ENCODE data around the gene SKIL.

SKIL gene, protein sequence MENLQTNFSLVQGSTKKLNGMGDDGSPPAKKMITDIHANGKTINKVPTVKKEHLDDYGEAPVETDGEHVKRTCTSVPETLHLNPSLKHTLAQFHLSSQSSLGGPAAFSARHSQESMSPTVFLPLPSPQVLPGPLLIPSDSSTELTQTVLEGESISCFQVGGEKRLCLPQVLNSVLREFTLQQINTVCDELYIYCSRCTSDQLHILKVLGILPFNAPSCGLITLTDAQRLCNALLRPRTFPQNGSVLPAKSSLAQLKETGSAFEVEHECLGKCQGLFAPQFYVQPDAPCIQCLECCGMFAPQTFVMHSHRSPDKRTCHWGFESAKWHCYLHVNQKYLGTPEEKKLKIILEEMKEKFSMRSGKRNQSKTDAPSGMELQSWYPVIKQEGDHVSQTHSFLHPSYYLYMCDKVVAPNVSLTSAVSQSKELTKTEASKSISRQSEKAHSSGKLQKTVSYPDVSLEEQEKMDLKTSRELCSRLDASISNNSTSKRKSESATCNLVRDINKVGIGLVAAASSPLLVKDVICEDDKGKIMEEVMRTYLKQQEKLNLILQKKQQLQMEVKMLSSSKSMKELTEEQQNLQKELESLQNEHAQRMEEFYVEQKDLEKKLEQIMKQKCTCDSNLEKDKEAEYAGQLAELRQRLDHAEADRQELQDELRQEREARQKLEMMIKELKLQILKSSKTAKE

DNA sequence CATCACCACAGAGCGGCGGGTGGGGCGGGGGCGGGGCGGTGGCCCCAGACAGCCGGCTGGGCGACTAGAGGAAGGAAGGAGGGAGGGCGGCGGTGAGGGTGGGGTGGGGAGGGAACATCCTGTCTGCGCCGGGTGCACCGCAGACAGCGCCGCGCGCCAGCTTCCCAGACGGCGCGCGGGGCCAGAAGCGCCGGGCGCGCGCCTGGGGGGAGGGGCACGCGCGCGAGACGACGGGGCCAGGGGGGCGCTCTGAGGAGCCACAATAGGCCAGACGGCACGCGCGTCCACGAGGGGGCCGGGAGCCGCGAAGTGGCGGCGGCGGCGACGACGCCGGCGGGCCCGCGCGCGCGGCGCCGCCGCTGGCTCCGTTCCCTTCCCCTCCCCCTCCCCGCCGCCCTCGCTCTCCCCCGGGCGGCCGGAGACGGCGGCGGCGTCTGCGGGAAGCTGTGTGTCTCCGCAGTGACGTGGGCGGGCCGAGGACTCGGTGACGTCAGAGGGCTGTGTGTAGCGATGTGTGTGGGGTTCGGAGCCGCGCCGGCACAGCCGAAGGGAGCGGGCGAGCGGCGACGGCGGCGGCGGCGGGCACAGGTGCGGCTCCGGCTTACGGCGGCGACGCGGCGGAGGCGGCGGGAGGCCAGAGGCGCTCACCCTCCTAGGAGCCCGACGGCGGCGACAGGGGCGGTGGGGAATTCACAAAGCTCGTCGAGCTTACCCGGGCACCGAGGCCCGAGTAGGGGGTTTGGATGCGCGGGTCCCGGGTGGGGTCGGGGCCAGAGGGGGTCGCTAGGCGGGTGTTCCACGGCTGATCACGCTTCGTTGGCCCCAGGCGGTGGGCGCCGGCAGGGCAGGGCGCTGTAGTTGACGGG lies at the start of gene SKIL:
Gene SKIL (plus strand): TSS at position 540 of the 866 bp plus-strand sequence. CDS start 2,617 bp downstream, outside the sequence.
- peak; percentile 67 for ATAC-seq (ENCODE audit: low read depth)
- Histone ChIP-seq H3K4me3 (ENCODE audit: severe bottlenecking) (peak within 1 kb of the TSS; percentile 96), H3K36me3 (ENCODE audit: low read depth) (peaks cover 34% of the 10 kb centered on the region), H3K4me1 (ENCODE audit: insufficient read depth, poor library complexity, severe bottlenecking) (peaks cover 28% of the 10 kb centered on the region), H3K27me3 (ENCODE audit: insufficient read depth, poor library complexity, severe bottlenecking) (no peaks in the 10 kb centered on the region), H3K27ac (ENCODE audit: poor library complexity, severe bottlenecking) (peak within 1 kb of the TSS; percentile 91), H3K9me3 (ENCODE audit: severe bottlenecking) (no peaks in the 10 kb centered on the region)
- DNase-seq (ENCODE audit: low spot score), result peak; percentile 97
- TF ChIP-seq, protein P1, sequence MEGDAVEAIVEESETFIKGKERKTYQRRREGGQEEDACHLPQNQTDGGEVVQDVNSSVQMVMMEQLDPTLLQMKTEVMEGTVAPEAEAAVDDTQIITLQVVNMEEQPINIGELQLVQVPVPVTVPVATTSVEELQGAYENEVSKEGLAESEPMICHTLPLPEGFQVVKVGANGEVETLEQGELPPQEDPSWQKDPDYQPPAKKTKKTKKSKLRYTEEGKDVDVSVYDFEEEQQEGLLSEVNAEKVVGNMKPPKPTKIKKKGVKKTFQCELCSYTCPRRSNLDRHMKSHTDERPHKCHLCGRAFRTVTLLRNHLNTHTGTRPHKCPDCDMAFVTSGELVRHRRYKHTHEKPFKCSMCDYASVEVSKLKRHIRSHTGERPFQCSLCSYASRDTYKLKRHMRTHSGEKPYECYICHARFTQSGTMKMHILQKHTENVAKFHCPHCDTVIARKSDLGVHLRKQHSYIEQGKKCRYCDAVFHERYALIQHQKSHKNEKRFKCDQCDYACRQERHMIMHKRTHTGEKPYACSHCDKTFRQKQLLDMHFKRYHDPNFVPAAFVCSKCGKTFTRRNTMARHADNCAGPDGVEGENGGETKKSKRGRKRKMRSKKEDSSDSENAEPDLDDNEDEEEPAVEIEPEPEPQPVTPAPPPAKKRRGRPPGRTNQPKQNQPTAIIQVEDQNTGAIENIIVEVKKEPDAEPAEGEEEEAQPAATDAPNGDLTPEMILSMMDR (IDR thresholded peaks at IDR 0.05; ENCODE audit: poor library complexity, severe bottlenecking), result no peak

- H3K27ac ChIP-seq (ENCODE audit: poor library complexity, severe bottlenecking), result no peak overlapping the region
- DNase-seq (ENCODE audit: low spot score) (no peak), ATAC-seq (ENCODE audit: low read depth) (no peak)
- no peaks in the 10 kb centered on the region for H3K9me3 ChIP-seq (ENCODE audit: severe bottlenecking)
- no peaks in the 10 kb centered on the region for H3K27me3 ChIP-seq (ENCODE audit: insufficient read depth, poor library complexity, severe bottlenecking)
- H3K4me3 ChIP-seq (ENCODE audit: severe bottlenecking), result no peak overlapping the region
- H3K36me3 ChIP-seq (ENCODE audit: low read depth), result peaks cover 1% of the 10 kb centered on the region; the same call in 1 of the 2 replicates
- H3K4me1 ChIP-seq (ENCODE audit: insufficient read depth, poor library complexity, severe bottlenecking), result peaks cover 3% of the 10 kb centered on the region
- TF ChIP-seq, protein P1 (IDR thresholded peaks at IDR 0.05; ENCODE audit: poor library complexity, severe bottlenecking), result no peak
These were observed 48.5 kb upstream of the SKIL start for GRCh38 chr3:170309046-170309445.

GRCh38 chr3:170317954-170318353 lies 39.6 kb upstream of the SKIL start:
- no peak for ATAC-seq (ENCODE audit: low read depth)
- no peak overlapping the region for H3K27ac ChIP-seq (ENCODE audit: poor library complexity, severe bottlenecking)
- H3K4me3 ChIP-seq (ENCODE audit: severe bottlenecking), result no peak overlapping the region
- H3K9me3 ChIP-seq (ENCODE audit: severe bottlenecking), result no peaks in the 10 kb centered on the region
- H3K36me3 ChIP-seq (ENCODE audit: low read depth), result no peaks in the 10 kb centered on the region
- DNase-seq (ENCODE audit: low spot score), result no peak
- TF ChIP-seq, protein P1 (IDR thresholded peaks at IDR 0.05; ENCODE audit: poor library complexity, severe bottlenecking), result no peak
- H3K27me3 ChIP-seq (ENCODE audit: insufficient read depth, poor library complexity, severe bottlenecking), result no peaks in the 10 kb centered on the region
- H3K4me1 ChIP-seq (ENCODE audit: insufficient read depth, poor library complexity, severe bottlenecking), result no peaks in the 10 kb centered on the region

- Histone ChIP-seq H3K4me3 (ENCODE audit: severe bottlenecking) (no peak overlapping the region), H3K4me1 (ENCODE audit: insufficient read depth, poor library complexity, severe bottlenecking) (no peaks in the 10 kb centered on the region)
These were observed 36.9 kb upstream of the SKIL start for GRCh38 chr3:170320461-170321121.

More at GRCh38 chr3:170320461-170321121, 36.9 kb upstream of the SKIL start:
- DNase-seq (ENCODE audit: low spot score) (no peak), ATAC-seq (ENCODE audit: low read depth) (no peak)
- Histone ChIP-seq H3K36me3 (ENCODE audit: low read depth) (no peaks in the 10 kb centered on the region), H3K9me3 (ENCODE audit: severe bottlenecking) (no peaks in the 10 kb centered on the region), H3K27ac (ENCODE audit: poor library complexity, severe bottlenecking) (no peak overlapping the region), H3K27me3 (ENCODE audit: insufficient read depth, poor library complexity, severe bottlenecking) (no peaks in the 10 kb centered on the region)
- TF ChIP-seq, protein P1 (IDR thresholded peaks at IDR 0.05; ENCODE audit: poor library complexity, severe bottlenecking), result no peak

Measured in RWPE2 (cell line).